ENCODE measurements around the gene HSPA6.

GRCh38 chr1:161498646-161499045 lies 25.7 kb upstream of the HSPA6 start:
- TF ChIP-seq EZH2 (IDR thresholded peaks at IDR 0.05; ENCODE audit: low read length) (no peak), CTCF (optimal IDR thresholded peaks at IDR 0.05 in 1 of 3, IDR thresholded peaks at IDR 0.05 in 1 of 3, conservative IDR thresholded peaks at IDR 0.05 in 1 of 3; ENCODE audit: extremely low read depth in 1 of 3, insufficient read depth in 2 of 3, low read length in 3 of 3) (no peak)
